Measurements from ENCODE around the gene NPTN.

The NPTN gene

DNA sequence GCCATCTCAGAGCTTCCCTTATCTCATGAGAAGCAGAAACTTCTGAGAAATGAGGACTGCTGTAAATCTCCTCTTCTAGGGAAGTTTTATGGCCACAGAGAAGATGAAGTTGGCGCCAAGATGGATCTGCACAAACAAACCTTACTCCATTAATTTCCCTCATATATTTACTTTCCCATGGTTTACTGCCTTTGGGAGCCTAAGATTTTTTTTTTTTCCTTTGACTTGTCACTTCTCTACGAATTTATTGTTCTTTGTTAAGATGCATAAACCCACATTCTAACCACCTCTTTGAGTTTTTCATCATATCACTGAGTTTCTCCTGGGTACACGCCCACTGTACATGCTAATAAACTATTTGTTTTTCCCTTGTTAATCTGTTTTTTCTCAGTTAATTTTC lies 21.5 kb upstream of the NPTN start:
- DNase-seq (ENCODE audit: extremely low read depth, low read depth) = no peak
- TF ChIP-seq CTCF (IDR thresholded peaks at IDR 0.05; ENCODE audit: low read depth, low read length) = no peak

DNA sequence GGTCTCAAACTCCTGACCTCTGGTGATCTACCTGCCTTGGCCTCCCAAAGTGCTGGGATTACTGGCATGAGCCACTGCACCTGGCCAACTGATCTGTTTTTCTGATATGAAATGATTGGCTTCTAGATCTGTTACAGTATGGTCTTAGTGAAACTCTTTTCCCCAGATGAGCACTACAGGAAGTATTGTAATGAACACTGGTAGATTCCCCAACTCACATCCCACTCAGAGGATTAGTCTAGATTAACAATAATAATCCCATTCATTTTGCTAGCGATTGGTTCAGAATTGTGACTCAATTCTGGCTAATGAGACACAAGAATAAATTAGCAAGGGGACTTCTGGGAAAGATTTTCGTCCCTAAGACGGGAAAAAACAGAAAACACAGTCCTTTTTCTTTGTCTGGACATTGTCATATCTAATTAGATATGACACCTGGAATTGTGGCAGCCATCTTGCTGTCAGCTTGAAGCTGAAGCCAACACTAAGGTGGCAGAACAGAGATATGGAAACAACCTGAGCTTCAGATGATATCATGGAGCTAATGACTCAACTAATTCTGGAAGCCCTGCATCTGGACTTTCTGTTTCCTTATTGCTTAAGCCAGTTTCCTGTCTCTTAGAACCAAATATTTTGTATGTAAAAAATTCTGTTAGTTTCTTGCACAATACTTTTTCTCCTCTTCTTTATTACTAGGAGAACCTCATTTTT lies 17.4 kb upstream of the NPTN start:
- TF ChIP-seq CTCF (IDR thresholded peaks at IDR 0.05; ENCODE audit: low read depth, low read length) = no peak
- DNase-seq (ENCODE audit: extremely low read depth, low read depth) = no peak

- DNase-seq (ENCODE audit: extremely low read depth, low read depth) = no peak
- TF ChIP-seq CTCF (IDR thresholded peaks at IDR 0.05; ENCODE audit: low read depth, low read length) = no peak
These were observed 14.8 kb upstream of the NPTN start for GRCh38 chr15:73648014-73648295.

DNA sequence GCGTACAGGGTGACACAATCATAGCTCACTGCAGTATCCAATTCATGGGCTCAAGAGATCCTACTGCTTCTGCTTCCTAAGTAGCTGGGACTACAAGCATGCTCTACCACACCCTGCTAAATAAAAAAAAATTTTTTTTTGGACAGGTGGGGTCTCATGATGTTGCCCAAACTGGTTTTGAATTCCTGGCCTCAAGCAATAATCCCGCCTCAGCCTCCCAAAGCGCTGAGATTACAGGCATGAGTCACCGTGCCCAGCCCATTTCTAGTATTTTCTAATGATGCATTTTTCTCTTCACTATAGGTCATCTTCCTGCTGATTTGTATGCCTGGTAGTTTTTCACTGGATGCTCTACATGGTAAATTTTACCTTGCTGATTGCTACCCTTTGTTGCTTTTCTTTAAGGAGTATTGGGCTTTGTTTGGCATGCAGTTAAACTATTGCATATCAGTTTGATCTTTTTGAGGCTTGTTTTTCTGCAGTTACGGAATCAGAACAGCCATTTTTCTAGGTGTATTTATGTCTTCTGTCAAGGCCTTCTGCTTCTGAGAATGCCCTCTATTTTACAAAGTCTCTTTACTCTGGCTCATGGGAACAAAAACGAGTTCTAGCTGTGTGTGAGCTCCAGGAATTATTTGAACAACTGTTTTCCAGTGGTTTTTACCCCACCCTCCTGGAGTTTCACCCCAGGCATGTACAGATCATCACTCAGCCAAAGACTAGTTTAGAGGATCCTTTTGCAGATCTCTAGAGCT lies 14.2 kb upstream of the NPTN start:
- TF ChIP-seq CTCF (IDR thresholded peaks at IDR 0.05; ENCODE audit: low read depth, low read length) = no peak
- DNase-seq (ENCODE audit: extremely low read depth, low read depth) = no peak

DNA sequence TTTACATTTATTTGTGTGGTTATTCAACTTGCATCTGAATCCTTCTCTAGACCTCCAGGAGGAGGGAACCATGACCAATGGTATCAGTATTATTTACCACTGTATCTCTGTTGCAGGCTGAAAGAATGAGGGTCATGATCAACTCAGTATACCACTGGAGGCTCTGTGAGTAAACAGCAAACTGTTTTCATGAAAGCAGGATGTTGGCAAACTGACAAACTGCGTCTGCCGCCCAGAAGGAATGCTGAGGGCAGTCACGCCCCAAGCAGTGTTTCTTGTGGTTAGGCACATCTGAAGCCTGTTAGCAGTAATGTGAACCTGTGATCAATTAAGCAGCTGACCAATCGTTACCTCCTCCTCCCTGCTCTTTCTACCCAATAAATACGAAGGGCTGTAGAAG lies 6.3 kb upstream of the NPTN start:
- peak; percentile 76 for DNase-seq (ENCODE audit: extremely low read depth, low read depth)

DNA sequence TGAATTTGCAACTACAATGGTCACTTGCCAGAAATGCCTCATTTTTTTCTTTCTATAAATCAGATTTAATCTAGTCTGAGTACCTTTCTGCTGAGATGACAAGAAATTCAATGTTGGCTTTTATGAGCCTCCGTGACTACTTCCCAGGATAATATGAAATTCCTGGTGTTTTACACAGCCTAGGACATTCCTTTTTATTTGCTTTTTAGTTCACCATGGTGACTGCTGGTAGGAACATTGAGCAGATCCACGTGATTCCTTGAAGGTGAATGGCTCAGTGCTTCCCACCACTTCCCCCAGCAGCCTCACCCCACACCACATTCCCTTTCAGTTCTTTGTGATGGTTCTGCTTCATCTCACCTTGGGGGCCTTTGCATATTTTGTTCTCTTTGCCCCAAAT lies 4.3 kb upstream of the NPTN start:
- DNase-seq (ENCODE audit: extremely low read depth, low read depth) = no peak
- TF ChIP-seq CTCF (IDR thresholded peaks at IDR 0.05; ENCODE audit: low read depth, low read length) = no peak

GRCh38 chr15:73633991-73634495 lies 854 bp upstream of the NPTN start:
- DNase-seq (ENCODE audit: extremely low read depth, low read depth) = peak; percentile 82
- TF ChIP-seq CTCF (IDR thresholded peaks at IDR 0.05; ENCODE audit: low read depth, low read length) = no peak
